GM12872 (cell line): ENCODE data around the gene FMN2.

Experiments used
- CTCF ChIP-seq: IDR thresholded peaks from 3 replicates; pipeline ENCODE4 v1.5.1; 2011; ENCODE audit warnings: low read depth, mild to moderate bottlenecking, low read length, moderate library complexity; ENCODE audit not compliant: insufficient read depth

FMN2 gene

GRCh38 chr1:240343045-240343444, 251.4 kb downstream of the FMN2 start:
- no peak for TF ChIP-seq CTCF

GRCh38 chr1:240343966-240344365, 252.3 kb downstream of the FMN2 start:
- no peak for TF ChIP-seq CTCF

- no peak for TF ChIP-seq CTCF
These were observed 253.2 kb downstream of the FMN2 start for GRCh38 chr1:240344918-240345317.

- no peak for TF ChIP-seq CTCF
These were observed 258.0 kb downstream of the FMN2 start for GRCh38 chr1:240349695-240350094.

- TF ChIP-seq CTCF = no peak
These were observed 259.2 kb downstream of the FMN2 start for GRCh38 chr1:240350910-240351331.

GRCh38 chr1:240351690-240352089, 260.0 kb downstream of the FMN2 start:
- no peak for TF ChIP-seq CTCF

GRCh38 chr1:240352769-240353168, 261.1 kb downstream of the FMN2 start:
- no peak for TF ChIP-seq CTCF

- TF ChIP-seq CTCF = no peak
These were observed 264.9 kb downstream of the FMN2 start for GRCh38 chr1:240356568-240356967.
